ENCODE results near the gene FLOT2.
"Not testable (repeated sequence)": the region's sequence is repeated elsewhere in the genome, so short reads cannot be mapped to it uniquely, and the experiment has no call there.

The FLOT2 gene

DNA sequence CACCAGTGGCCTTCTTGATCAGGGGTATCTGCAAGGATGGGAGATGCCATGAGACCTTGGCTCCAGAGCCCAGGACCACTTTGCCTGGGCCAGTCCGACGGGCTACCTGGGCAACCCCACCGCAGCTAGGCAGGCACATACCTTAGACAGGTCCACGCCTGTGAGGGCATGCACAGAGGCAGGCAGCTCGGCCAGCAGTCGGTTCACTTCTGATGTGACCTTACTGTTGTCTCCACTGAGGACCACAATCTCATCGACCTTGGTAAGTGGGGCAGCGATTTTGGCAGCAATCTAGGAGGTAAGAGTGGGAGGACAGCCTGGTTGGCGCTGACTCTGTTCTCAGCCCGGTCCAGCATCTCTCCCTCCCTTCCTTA lies 17.0 kb downstream of the FLOT2 start:
- TF ChIP-seq, protein P1, sequence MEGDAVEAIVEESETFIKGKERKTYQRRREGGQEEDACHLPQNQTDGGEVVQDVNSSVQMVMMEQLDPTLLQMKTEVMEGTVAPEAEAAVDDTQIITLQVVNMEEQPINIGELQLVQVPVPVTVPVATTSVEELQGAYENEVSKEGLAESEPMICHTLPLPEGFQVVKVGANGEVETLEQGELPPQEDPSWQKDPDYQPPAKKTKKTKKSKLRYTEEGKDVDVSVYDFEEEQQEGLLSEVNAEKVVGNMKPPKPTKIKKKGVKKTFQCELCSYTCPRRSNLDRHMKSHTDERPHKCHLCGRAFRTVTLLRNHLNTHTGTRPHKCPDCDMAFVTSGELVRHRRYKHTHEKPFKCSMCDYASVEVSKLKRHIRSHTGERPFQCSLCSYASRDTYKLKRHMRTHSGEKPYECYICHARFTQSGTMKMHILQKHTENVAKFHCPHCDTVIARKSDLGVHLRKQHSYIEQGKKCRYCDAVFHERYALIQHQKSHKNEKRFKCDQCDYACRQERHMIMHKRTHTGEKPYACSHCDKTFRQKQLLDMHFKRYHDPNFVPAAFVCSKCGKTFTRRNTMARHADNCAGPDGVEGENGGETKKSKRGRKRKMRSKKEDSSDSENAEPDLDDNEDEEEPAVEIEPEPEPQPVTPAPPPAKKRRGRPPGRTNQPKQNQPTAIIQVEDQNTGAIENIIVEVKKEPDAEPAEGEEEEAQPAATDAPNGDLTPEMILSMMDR (IDR thresholded peaks at IDR 0.05): no peak
- no peaks in the 10 kb centered on the region for H3K27me3 ChIP-seq (ENCODE audit: control insufficient read depth, insufficient read depth, low read length)
- no peaks in the 10 kb centered on the region for H3K9me3 ChIP-seq (ENCODE audit: control insufficient read depth, low read length)
- no peaks in the 10 kb centered on the region for H3K36me3 ChIP-seq (ENCODE audit: control insufficient read depth, insufficient read depth, low read length)
- H3K4me3 ChIP-seq (ENCODE audit: low read depth, low read length): no peak overlapping the region
- H3K79me2 ChIP-seq: no peaks in the 10 kb centered on the region
- no peak overlapping the region for H3K4me2 ChIP-seq (ENCODE audit: low read length)
- H3K9ac ChIP-seq: no peak overlapping the region
- no peaks in the 10 kb centered on the region for H3K4me1 ChIP-seq
- no peak overlapping the region for H2AFZ ChIP-seq
- H3K27ac ChIP-seq: no peak overlapping the region

DNA sequence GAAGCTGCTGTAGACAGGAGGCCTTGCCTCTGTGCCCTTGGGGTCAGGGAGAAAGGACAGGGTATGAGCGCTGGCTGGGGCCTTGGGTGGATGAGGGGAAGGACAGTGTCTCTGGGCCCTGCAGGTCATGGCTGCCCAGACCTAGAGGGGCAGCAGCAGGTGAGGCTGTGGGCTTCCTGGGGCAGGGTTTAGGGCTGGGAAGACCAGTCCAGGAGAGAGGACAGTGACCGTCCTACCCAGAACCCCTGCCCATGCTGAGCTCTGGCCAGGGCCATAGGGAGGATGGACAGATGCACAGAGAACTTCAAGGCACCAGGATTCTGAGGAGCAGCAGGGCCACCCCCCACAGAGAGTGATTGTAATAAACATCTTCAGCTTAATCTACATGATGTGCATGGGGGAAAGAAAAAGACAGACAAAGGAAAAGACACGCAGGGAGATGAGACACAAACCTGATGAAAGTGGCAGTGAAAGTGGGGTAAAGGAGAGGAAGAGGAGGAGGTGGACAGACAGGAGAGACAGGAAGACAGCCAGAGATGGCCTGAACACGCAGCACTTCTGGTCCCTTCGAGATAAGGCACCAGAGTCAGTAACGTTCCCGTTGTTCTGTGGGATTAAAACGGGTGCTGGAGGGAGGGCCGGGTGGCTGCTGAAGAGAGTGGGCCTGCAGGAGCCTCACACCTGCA lies 17.5 kb downstream of the FLOT2 start:
- no peaks in the 10 kb centered on the region for H3K4me1 ChIP-seq
- no peaks in the 10 kb centered on the region for H3K36me3 ChIP-seq (ENCODE audit: control insufficient read depth, insufficient read depth, low read length)
- TF ChIP-seq, protein P1 (IDR thresholded peaks at IDR 0.05): no peak
- no peaks in the 10 kb centered on the region for H3K79me2 ChIP-seq
- H3K9me3 ChIP-seq (ENCODE audit: control insufficient read depth, low read length): no peaks in the 10 kb centered on the region
- no peak overlapping the region for H2AFZ ChIP-seq
- H3K4me2 ChIP-seq (ENCODE audit: low read length): no peak overlapping the region
- H3K27me3 ChIP-seq (ENCODE audit: control insufficient read depth, insufficient read depth, low read length): no peaks in the 10 kb centered on the region
- no peak overlapping the region for H3K9ac ChIP-seq
- H3K4me3 ChIP-seq (ENCODE audit: low read depth, low read length): no peak overlapping the region
- H3K27ac ChIP-seq: no peak overlapping the region

DNA sequence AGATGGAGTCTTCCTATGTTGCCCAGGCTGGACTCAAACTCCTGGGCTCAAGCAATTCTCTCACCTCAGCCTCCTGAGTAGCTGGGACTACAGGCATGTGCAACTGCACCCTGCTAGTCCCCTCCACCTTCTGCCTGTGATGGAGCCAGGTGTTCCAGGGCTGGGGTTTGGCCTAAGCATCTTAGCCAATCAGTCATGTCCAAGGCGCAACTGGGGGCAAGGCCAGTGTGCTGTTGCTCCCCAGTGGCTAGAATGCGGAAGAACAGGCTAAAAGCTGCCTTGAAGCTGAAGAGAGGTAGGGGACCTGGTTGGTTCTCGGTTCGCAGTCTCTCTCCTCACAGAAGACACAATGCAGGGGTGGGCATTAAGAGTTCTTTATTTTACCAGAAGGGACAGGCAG lies 18.6 kb downstream of the FLOT2 start:
- Histone ChIP-seq H3K27me3 (ENCODE audit: control insufficient read depth, insufficient read depth, low read length) (no peaks in the 10 kb centered on the region), H3K4me3 (ENCODE audit: low read depth, low read length) (no peak overlapping the region), H3K36me3 (ENCODE audit: control insufficient read depth, insufficient read depth, low read length) (no peaks in the 10 kb centered on the region), H3K27ac (no peak overlapping the region), H3K9me3 (ENCODE audit: control insufficient read depth, low read length) (no peaks in the 10 kb centered on the region), H3K4me2 (ENCODE audit: low read length) (no peak overlapping the region), H3K79me2 (no peaks in the 10 kb centered on the region), H2AFZ (no peak overlapping the region), H3K4me1 (no peaks in the 10 kb centered on the region), H3K9ac (no peak overlapping the region)
- TF ChIP-seq, protein P1 (IDR thresholded peaks at IDR 0.05): peak; percentile 27

DNA sequence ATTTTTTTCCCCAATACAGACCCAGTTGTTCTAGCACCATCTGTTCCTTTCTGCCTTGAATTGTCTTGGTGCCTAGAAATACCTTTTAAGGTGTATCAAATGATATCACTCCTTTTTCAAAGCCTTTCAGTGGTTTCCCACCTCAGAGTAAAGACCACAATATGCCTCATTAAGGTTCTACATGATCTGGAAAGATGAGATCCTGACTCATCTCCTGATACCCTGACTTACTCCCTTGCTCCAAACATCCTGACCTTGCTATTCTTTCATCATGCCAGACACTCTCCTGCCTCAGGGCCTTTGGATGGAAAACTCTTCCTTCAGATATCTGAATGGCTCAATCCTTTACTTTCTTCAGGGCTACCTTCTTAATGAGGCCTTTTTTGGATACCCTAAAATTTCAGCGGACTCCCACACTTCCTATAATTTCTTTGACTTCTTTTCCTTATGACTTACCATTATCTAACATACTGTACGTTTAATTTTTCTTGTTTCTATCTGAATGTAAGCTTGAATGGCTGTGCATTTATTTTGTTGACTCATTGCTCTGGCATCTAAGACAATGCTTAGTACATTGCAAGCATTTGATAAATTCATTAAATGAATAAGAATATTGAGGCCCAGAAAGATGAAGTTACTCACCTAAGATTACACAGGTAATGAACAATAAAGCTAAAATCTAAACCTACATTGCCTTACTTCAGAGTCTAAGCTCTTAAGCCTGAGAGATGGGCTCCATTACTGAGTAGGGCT lies 19.2 kb downstream of the FLOT2 start:
- no peaks in the 10 kb centered on the region for H3K79me2 ChIP-seq
- TF ChIP-seq, protein P1 (IDR thresholded peaks at IDR 0.05): no peak
- no peaks in the 10 kb centered on the region for H3K27me3 ChIP-seq (ENCODE audit: control insufficient read depth, insufficient read depth, low read length)
- H2AFZ ChIP-seq: no peak overlapping the region
- no peaks in the 10 kb centered on the region for H3K9me3 ChIP-seq (ENCODE audit: control insufficient read depth, low read length)
- no peak overlapping the region for H3K27ac ChIP-seq
- H3K4me1 ChIP-seq: no peaks in the 10 kb centered on the region
- no peak overlapping the region for H3K9ac ChIP-seq
- H3K4me3 ChIP-seq (ENCODE audit: low read depth, low read length): no peak overlapping the region
- no peak overlapping the region for H3K4me2 ChIP-seq (ENCODE audit: low read length)
- H3K36me3 ChIP-seq (ENCODE audit: control insufficient read depth, insufficient read depth, low read length): no peaks in the 10 kb centered on the region

DNA sequence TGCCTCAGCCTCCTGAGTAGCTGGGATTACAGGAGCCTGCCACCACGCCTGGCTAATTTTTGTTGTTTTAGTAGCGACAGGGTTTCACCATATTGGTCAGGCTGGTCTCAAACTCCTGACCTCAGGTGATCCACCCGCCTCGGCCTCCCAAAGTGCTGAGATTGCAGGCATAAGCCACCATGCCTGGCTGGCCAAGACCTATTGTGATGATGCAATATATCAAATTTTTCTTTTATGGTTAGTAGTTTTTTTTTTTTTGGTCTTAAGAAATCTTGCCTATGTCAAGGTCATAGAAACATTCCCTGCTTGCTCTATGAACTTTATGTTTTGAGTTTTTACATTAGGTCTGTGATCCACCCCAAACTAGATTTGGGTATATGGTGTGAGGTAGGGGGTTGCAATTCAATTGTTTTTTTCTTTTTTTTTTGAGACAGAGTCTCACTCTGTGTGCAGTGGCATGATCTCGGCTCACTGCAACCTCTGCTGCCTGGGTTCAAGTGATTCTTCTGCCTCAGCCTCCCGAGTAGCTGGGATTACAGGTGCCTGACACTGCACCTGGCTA lies 20.3 kb downstream of the FLOT2 start:
- H3K4me2 ChIP-seq (ENCODE audit: low read length); H3K79me2 ChIP-seq; H3K27me3 ChIP-seq (ENCODE audit: control insufficient read depth, insufficient read depth, low read length); H3K4me1 ChIP-seq; H3K27ac ChIP-seq; H2AFZ ChIP-seq; H3K9ac ChIP-seq; H3K9me3 ChIP-seq (ENCODE audit: control insufficient read depth, low read length); H3K4me3 ChIP-seq (ENCODE audit: low read depth, low read length); H3K36me3 ChIP-seq (ENCODE audit: control insufficient read depth, insufficient read depth, low read length): not testable (repeated sequence)

Data from parathyroid adenoma (tissue), 2 donors.